ENCODE measurements around the gene DIP2B.

- no peak for TF ChIP-seq CTCF (conservative IDR thresholded peaks at IDR 0.05 in 1 of 2, IDR thresholded peaks at IDR 0.05 in 1 of 2; ENCODE audit: low read depth in 1 of 2, low read length in 2 of 2)
- no peak for TF ChIP-seq EZH2 (IDR thresholded peaks at IDR 0.05; ENCODE audit: low read length, missing control alignments)
Observed at GRCh38 chr12:50785406-50786001, 280.7 kb downstream of the DIP2B start.
